GM12878 (cell line): ENCODE data around the gene ISG20L2. TPM values are rescaled to one million over a fixed set of nuclear protein-coding genes. Genes with fewer than 3 reads are reported as not detected.

Experiments
- ATF7 ChIP-seq: fragments of 450-650 bp; IDR thresholded peaks from 2 replicates; pipeline ENCODE4 v1.6.1; 2016; ENCODE audit warnings: low read depth, mild to moderate bottlenecking
- BACH1 ChIP-seq: fragments of 450-650 bp; IDR thresholded peaks from 2 replicates; pipeline ENCODE4 v1.6.1; 2017; ENCODE audit warnings: mild to moderate bottlenecking, borderline replicate concordance
- CBX3 ChIP-seq: fragments of 200-600 bp; sonication (generic); IDR thresholded peaks from 2 replicates; pipeline ENCODE4 v1.6.1; 2016; ENCODE audit warnings: low read depth, borderline replicate concordance
- CHD1 ChIP-seq: IDR thresholded peaks from 2 replicates; pipeline ENCODE4 v1.6.1; 2012; ENCODE audit warnings: low read depth, low read length, improper control_type of control experiment
- CHD2 ChIP-seq: IDR thresholded peaks from 2 replicates; pipeline ENCODE4 v1.6.1; 2011; ENCODE audit warnings: low read depth, low read length, improper control_type of control experiment, borderline replicate concordance
- CREB1 ChIP-seq: IDR thresholded peaks from 2 replicates; pipeline ENCODE4 v1.6.1; 2012; ENCODE audit warnings: low read depth, mild to moderate bottlenecking, inconsistent platforms
- ELK1 ChIP-seq: IDR thresholded peaks from 2 replicates; pipeline ENCODE4 v1.6.1; 2012; ENCODE audit warnings: low read depth, low read length, improper control_type of control experiment
- FOXM1 ChIP-seq: IDR thresholded peaks from 2 replicates; pipeline ENCODE4 v1.6.1; 2012; ENCODE audit warnings: low read depth, mild to moderate bottlenecking, inconsistent platforms, low read length, moderate library complexity
- IRF5 ChIP-seq: fragments of 450-650 bp; IDR thresholded peaks from 2 replicates; pipeline ENCODE4 v1.6.1; 2017; ENCODE audit warnings: borderline replicate concordance
- NKRF ChIP-seq: fragments of 450-650 bp; conservative IDR thresholded peaks from 2 replicates; pipeline ENCODE4 v1.6.1; 2017; ENCODE audit warnings: mild to moderate bottlenecking, moderate library complexity
- RAD21 ChIP-seq: IDR thresholded peaks from 2 replicates; pipeline ENCODE4 v1.6.1; 2011; ENCODE audit warnings: mild to moderate bottlenecking, low read depth, low read length, moderate library complexity; ENCODE audit not compliant: insufficient read depth
- SIX5 ChIP-seq: IDR thresholded peaks from 2 replicates; pipeline ENCODE4 v1.6.1; 2011; ENCODE audit warnings: mild to moderate bottlenecking, low read depth, low read length, moderate library complexity; ENCODE audit not compliant: severe bottlenecking
- SMAD5 ChIP-seq: IDR thresholded peaks from 2 replicates; pipeline ENCODE4 v1.6.1; 2016; ENCODE audit warnings: antibody characterized with exemption, low read depth
- SRF ChIP-seq, 2 experiments: IDR thresholded peaks; 2 replicates each; pipeline ENCODE4 v1.6.1; 2011; ENCODE audit warnings: low read depth in 2 of 2, low read length in 2 of 2, mild to moderate bottlenecking in 1 of 2, moderate library complexity in 1 of 2
- TBL1XR1 ChIP-seq: IDR thresholded peaks from 2 replicates; pipeline ENCODE4 v1.6.1; 2012; ENCODE audit warnings: low read depth, low read length, improper control_type of control experiment
- USF1 ChIP-seq: IDR thresholded peaks from 2 replicates; pipeline ENCODE4 v1.6.1; 2011; ENCODE audit warnings: borderline replicate concordance, low read depth, mild to moderate bottlenecking, moderate library complexity, mixed read lengths, low read length; ENCODE audit not compliant: insufficient read depth; ENCODE audit errors: extremely low read length
- ZBTB40 ChIP-seq: fragments of 450-650 bp; IDR thresholded peaks from 2 replicates; pipeline ENCODE4 v1.6.1; 2016; ENCODE audit warnings: mild to moderate bottlenecking, moderate library complexity, borderline replicate concordance
- ZNF207 ChIP-seq: fragments of 450-650 bp; IDR thresholded peaks from 2 replicates; pipeline ENCODE4 v1.6.1; 2014; ENCODE audit warnings: antibody characterized with exemption, mild to moderate bottlenecking, borderline replicate concordance
- polyA plus RNA-seq, 11 experiments: library from polyadenylated mRNA; depleted of rRNA in 4 of 11; unstranded in 6 of 11; stranded (reverse) in 5 of 11; fragments of >200 nt; fragmentation: Nextera tagmentation in 4 of 11; fragmentation: Illumina TruSeq in 1 of 11; extraction: Ambion mirVana in 4 of 11; extraction: Trizol in 1 of 11; gene quantifications; 1 replicate in 1 of 11; 2 replicates in 10 of 11; pipeline versions ENCODE4 v1.2.1 to v1.2.3, GENCODE V29; 2011 to 2016; ENCODE audit warnings: inconsistent platforms in 2 of 11, missing spikeins in 2 of 11, low read depth in 1 of 11
- total RNA-seq, 4 experiments: library from RNA; depleted of rRNA in 3 of 4; stranded (reverse); fragments of >200 nt in 3 of 4; fragmentation: Illumina TruSeq in 1 of 4; extraction: Trizol in 1 of 4; gene quantifications; 2 replicates each; pipeline versions ENCODE4 v1.2.1 to v1.2.3, GENCODE V29; 2013 to 2021

Gene ISG20L2
- total and polyA plus RNA-seq, 10 of the 15 experiments (the other 5 are each of a cell fraction or from before 2014, with no cell fraction given) = 16.4 to 111 (median 48.0) TPM

- TF ChIP-seq IRF5 = no peak
- TF ChIP-seq CREB1 = 0 out of 2 replicates have a peak, but pooled peaks have one; percentile 36
- TF ChIP-seq BACH1 = no peak; the same call in 1 of the 2 replicates
- TF ChIP-seq SRF (IDR thresholded peaks at IDR 0.05; ENCODE audit: low read depth in 2 of 2, low read length in 2 of 2) = no peak
- TF ChIP-seq CBX3 = no peak
- TF ChIP-seq TBL1XR1 = no peak
- no peak for TF ChIP-seq ELK1
- TF ChIP-seq ATF7 = no peak
- TF ChIP-seq ZNF207 = peak; percentile 27; the same call in 1 of the 2 replicates
- no peak for TF ChIP-seq SMAD5
- no peak for TF ChIP-seq ZBTB40
- TF ChIP-seq SIX5 = no peak
- no peak for TF ChIP-seq CHD1
- peak; percentile 75 for TF ChIP-seq RAD21
- 0 out of 2 replicates have a peak, but pooled peaks have one; percentile 1 for TF ChIP-seq CHD2
- TF ChIP-seq FOXM1 = no peak
- TF ChIP-seq USF1 = no peak
- TF ChIP-seq NKRF = peak; percentile 51; the same call in 1 of the 2 replicates
Measured at GRCh38 chr1:156725683-156726280, 2.8 kb downstream of the ISG20L2 start (continued).
